Dermis lymphatic vessel endothelial cell (primary cell): ENCODE results near the gene PRKCE. TPM values are rescaled to one million over a fixed set of nuclear protein-coding genes. Genes with fewer than 3 reads are reported as not detected.

Source experiments
- total RNA-seq: library from RNA; depleted of rRNA; stranded (reverse); fragments of >200 nt; gene quantifications from 2 replicates; pipeline ENCODE4 v1.2.1, GENCODE V29; 2014

PRKCE gene
- total RNA-seq: 18.0 and 28.6 TPM in 2 replicates

GRCh38 chr2:45651415-45652089 lies at the start of gene PRKCE:
TSS of gene PRKCE (plus strand) at chr2:45651675.

GRCh38 chr2:45611020-45611859 lies 40.2 kb upstream of the PRKCE start, which contains the start of gene SRBD1:
TSS of gene SRBD1 (minus strand) at chr2:45611267. CDS start at chr2:45605441, 5,826 bp downstream.

Other genes with a start within 250 kb of the PRKCE start
- 26.1 and 26.2 TPM in 2 replicates for gene SRBD1, start 40.4 kb upstream of the PRKCE start, total RNA-seq